HG03108 (cell line): ENCODE data around the gene CLN3.
"Not testable (repeated sequence)": the region's sequence is repeated elsewhere in the genome, so short reads cannot be mapped to it uniquely, and the experiment has no call there.

ENCODE experiments used
- ATAC-seq: cut with Tn5 transposase; IDR thresholded peaks from one replicate; pipeline ENCODE4 v1.9.1; 2021; ENCODE audit warnings: moderate library complexity; ENCODE audit not compliant: unreplicated experiment

The CLN3 gene

DNA sequence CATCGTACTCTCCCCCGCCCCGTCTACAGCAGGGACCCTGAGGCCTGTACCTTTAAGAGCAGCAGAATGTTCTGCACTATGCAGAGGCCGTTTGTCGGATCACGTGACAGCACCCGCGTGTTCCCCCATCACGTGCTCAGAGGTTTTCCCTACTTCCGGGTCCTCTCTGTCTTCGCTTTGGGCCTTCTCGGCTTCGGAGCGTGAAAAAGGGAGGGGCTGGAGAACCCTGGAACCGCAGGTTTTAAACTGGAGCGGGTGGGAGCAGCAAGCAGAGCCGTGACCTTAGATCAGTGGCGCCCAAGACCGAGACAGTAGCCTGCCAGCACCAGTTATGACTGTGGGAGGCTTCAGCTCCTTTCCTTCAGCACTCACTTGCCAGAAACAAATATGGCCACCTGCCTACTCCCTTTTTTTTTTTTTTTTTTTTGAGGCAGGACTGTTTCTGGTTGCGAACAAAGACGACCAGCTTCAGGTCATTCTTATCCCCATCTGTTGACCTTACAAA, at the start of gene CLN3:
Gene CLN3 (minus strand): TSS at position 105 of the 505 bp plus-strand sequence. CDS start 315 bp downstream, outside the sequence.
- ATAC-seq: peak; percentile 65

DNA sequence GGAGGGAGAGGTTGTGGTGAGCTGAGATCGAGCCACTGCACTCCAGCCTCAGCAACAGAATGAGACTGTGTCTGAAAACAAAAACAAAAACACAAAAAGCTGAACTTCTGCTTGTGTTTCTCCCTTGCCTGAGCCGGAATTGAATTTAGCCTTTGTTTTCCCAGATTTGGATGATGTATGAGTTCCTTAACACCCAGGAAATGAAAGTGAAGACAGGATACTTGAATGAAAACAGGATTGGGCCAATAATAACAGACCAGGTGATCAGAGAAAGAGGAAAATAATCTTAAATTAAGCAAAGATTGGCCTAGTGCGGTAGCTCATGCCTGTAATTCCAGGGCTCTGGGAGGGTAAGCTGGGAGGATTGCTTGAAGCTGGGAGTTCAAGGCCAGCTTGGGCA, 48.5 kb upstream of the CLN3 start:
- no peak for ATAC-seq

GRCh38 chr16:28538733-28539596, 47.1 kb upstream of the CLN3 start, which contains the start of gene NUPR1:
Gene NUPR1, minus strand, starts transcription at chr16:28538974. Its CDS starts 67 bp downstream, at chr16:28538907.
- no peak for ATAC-seq

GRCh38 chr16:28537964-28538732, 46.3 kb upstream of the CLN3 start:
- ATAC-seq: no peak

- no peak for ATAC-seq
Measured at GRCh38 chr16:28537076-28537475, 45.2 kb upstream of the CLN3 start.

DNA sequence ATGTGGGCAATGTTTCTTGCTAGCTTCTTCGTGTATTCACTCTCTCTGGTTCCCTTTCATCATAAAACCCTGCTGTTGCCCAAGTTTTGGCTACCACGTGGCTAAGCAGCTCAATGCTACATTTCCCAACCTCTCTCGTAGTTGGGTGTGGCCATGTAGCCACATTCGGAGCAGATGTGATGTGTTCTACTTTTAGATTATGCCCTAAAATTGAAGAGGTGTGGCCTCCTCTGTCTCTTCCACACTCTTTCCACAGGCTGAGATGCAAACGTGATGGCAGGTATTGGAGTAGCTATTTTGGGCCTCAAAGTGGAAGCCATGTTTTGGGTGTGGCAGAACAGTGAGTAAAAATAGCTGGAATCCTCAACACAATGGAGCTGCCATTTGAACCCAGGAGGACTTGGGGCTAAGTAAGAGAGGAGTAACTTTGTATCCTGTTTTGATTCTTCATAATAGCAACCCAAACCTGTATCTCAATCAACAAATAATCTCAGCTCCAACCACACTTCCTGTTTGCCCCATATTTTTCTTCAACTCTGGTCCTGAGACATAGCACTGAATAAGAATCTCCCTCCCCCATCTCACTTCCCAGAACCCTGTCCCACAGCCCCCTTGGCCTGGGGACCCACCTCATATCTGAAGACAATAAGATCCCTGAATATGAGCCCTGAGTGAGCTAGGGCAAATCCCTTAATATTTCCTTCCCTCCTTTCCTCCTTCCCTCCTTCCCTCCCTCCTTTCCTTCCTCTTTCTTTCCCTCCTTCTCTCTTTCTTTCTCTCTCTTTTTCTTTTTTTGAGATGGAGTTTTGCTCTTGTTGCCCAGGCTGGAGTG, 42.9 kb upstream of the CLN3 start:
- no peak for ATAC-seq

GRCh38 chr16:28532940-28533647, 41.2 kb upstream of the CLN3 start:
- no peak for ATAC-seq

DNA sequence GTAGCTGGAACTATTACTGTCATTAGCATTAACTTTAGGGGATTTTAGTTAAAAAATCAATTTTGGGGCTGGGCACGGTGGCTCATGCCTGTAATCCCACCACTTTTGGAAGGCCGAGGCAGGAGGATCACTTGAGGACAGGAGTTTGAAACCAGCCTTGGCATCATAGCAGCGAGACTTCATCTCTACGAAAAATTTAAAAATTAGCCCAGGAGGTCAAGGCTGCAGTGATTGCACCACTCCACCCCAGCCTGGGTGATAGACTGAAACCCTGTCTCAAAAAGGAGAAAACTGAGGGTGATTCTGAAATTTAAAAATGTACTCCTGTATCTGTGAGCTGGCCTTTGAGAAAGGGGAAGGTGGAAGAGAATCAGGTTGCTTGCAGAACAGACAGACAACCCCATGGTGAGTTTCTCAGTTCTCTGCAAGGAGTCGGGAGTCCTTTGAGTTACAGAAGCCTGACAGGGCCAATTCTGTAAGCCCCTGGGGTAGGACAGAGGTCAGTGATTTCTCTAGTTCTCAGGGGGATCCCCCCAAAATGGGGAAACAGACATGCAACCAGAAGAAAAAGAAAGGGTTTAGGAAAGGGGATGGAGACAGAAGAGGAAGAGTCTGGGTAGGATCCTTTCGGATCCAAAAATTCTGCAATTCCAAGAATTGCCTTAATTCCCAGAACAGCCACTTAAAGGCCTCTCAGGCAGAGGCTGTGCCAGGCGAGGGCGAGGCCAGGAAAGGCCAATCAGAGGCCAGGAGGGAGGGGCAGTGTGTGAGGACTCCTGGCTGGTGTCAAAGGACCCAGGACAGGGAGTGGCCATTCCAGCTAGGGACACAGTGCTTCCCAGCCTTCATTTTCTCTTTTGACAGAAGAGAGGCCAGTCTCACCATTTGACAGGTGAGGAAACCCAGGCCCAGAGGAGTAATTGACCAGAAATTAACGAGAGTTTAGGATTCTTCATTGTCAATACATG, 40.2 kb upstream of the CLN3 start:
- no peak for ATAC-seq

DNA sequence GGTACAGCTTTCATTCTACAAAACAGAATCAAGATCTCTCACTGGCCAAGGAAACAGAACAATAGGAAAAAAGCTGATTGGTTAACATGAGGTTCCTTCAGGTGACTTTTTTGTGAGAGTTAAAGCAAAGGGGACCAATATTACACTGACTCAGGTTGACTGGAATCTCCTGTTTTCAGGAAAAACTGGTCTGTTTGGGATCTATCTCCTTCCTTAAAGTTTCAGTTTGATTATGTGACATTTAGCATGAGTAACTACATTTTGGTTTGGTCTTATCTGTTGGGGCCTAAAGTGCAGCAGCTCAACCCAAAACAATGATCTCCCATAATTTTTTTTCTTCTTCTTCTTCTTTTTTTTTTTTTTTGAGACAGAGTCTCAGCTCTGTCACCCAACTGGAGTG, 37.2 kb upstream of the CLN3 start:
- ATAC-seq: no peak

- ATAC-seq: no peak
Measured at GRCh38 chr16:28528463-28528867, 36.6 kb upstream of the CLN3 start.

DNA sequence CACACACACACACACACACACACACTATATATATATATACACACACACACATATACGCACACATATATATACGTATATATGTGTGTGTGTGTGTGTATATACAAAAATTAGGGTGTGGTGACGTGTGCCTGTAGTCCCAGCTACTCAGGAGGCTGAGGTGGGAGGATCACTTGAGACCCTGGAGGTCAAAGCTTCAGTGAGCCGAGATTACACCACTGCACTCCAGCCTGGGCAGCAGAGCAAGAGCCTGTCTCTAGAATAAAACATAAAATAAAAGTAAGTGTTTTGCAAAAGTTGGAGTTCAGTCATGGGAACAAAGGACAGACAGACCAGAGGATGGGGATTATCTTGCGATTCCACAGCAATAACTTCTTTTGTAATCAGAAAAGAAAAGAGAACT, 36.1 kb upstream of the CLN3 start:
- ATAC-seq: no peak

- ATAC-seq: not testable (repeated sequence)
Measured at GRCh38 chr16:28527100-28527785, 35.4 kb upstream of the CLN3 start.

DNA sequence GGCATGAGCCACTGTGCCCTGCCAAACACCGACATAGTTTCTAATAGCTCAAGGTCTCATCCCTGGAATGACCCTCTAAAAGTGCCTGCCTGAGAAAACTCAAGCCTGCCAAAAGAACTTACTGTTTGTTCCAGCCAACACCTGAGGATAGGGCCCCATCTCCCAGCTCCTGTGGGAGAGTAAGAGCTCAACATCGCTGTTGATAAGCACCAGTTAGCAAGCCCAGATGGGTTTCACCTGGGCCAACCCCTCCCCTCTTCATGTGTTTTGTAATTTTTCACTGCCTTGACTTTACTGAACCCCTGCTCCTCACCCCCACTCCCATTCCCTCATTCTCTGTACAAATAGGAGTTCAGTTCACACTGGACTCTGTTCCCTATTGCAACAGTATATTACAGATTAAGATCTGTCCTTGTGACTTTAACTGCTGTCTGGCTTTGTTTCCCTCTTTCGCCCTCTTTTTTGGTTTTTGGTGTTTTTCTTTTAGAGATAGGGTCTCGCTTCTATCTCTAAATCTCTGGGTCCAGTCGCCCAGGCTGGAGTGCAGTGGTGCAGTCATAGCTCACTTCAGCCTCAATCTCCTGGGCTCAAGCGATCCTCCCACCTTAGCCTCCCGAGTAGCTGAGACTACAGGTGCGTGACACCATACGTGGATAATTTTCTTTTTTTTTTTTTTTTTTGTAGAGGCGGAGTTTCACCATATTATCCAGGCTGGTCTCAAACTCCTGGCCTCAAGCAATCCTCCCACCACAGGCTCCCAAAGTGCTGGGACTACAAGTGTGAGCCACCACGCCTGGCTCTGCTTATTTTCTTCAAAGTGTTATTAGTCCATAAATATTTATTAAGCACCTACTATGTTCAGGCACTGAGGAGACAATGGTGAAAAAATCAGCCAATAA, 34.6 kb upstream of the CLN3 start:
- ATAC-seq: no peak

DNA sequence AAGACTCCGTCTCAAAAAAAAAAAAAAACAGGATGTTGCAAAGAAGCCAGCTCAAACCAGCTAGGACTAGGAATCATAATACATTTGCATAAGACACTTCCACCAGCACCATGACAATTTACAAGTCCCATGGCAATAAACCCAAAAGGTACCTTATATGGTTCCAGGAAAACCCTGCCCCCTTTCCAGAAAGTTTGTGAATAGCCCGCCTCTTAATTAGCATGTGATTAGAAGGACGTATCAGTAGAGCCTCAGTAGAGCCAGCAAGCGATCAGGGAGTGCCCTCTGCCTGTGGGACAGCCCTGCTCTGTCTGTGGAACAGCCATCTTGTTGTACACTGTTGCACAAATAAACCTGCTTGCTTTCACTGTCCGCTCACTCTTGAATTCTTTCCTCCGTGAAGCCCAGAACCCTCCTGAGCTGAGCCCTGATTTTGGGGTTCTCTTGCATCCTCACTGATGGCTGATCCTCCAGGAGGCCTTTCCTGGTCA, 32.9 kb upstream of the CLN3 start:
- no peak for ATAC-seq

GRCh38 chr16:28522792-28523191, 30.9 kb upstream of the CLN3 start:
- no peak for ATAC-seq

GRCh38 chr16:28521436-28521835, 29.6 kb upstream of the CLN3 start:
- no peak for ATAC-seq

DNA sequence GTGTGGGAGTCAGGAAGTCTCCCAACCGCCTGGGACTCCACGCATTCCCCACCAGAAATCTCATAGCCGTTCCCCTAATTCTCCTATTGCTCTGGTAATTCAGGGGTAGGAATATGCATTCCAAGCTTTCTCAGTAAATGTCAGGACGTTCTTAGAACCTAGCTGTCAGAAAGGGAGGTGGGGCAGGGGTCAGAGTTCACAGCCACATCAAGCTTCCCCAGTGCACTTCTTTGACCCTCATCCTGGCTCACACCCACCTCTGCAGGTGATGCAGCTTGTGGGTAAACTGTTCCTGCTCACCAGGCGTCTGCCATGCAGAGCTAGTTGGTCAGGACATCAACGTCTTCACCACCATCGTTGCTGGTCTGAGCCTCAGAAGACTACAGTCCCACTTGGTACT, 28.8 kb upstream of the CLN3 start:
- no peak for ATAC-seq
